Stimulated activated CD4-positive, alpha-beta T cell treated with anti-CD3 and anti-CD28 coated beads, Interleukin-4, amount 100 ng/mL, for 24 hours (primary cell): ENCODE data around the gene PCDHB8.
"Not testable (repeated sequence)": the region's sequence is repeated elsewhere in the genome, so short reads cannot be mapped to it uniquely, and the experiment has no call there.

ENCODE experiments used
- DNase-seq: peaks from one replicate; pipeline ENCODE4 v3.0.0-alpha.2; 2020

Gene PCDHB8

DNA sequence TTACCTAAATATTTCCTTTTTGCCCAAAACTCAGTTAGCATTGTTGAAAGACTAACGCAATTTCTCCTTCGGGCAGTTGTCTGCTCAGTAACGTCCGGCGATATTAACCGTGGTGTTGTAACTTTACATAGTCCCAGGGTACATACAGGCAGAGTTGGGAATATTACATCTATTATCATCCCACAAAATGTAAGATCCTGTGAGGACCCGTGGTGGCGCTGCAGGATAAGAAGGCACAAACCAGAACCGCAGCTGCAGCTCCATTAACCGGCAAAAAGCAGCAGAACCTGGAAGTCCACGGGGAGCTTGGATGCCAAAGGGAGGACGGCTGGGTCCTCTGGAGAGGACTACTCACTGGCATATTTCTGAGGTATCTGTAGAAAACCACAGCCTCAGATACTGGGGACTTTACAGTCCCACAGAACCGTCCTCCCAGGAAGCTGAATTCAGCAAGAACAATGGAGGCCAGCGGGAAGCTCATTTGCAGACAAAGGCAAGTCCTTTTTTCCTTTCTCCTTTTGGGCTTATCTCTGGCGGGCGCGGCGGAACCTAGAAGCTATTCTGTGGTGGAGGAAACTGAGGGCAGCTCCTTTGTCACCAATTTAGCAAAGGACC lies at the start of gene PCDHB8:
Gene PCDHB8 (plus strand): TSS at position 214 of the 615 bp plus-strand sequence. CDS start 245 bp downstream, at position 459.
- DNase-seq = not testable (repeated sequence)

DNA sequence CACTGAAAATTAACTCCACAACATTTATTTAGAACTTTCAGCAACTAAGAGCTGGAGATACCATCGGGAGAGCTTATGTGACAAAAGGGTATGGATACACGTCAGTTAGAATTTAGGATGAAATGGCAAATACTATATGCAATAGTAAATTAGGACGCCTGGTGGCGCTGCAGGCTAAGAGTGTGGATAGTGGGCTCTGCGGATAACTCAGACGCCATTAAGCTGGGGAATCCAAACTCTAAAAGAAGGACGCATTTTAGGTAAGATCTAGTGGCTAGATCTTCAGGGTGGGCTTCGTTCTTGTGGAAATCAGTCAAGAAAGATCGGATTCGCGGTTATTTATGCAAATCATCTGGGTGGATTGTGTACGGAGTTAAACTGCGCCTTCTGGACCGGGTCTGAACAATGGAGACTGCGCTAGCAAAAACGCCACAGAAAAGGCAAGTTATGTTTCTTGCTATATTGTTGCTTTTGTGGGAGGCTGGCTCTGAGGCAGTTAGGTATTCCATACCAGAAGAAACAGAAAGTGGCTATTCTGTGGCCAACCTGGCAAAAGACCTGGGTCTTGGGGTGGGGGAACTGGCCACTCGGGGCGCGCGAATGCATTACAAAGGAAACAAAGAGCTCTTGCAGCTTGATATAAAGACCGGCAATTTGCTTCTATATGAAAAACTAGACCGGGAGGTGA lies 42.4 kb upstream of the PCDHB8 start, which contains the start of gene PCDHB5:
Gene PCDHB5 (plus strand): TSS at position 177 of the 688 bp plus-strand sequence. CDS start 229 bp downstream, at position 406.
- DNase-seq = no peak

GRCh38 chr5:141135718-141136266 lies 41.8 kb upstream of the PCDHB8 start:
- no peak for DNase-seq

DNA sequence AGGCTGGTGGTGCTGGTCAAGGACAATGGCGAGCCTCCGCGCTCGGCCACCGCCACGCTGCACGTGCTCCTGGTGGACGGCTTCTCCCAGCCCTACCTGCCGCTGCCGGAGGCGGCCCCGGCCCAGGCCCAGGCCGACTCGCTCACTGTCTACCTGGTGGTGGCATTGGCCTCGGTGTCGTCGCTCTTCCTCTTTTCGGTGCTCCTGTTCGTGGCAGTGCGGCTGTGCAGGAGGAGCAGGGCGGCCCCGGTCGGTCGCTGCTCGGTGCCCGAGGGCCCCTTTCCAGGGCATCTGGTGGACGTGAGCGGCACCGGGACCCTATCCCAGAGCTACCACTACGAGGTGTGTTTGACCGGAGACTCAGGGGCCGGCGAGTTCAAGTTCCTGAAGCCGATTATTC lies 40.2 kb upstream of the PCDHB8 start:
- not testable (repeated sequence) for DNase-seq

- no peak for DNase-seq
Measured at GRCh38 chr5:141149812-141150211, 27.8 kb upstream of the PCDHB8 start, which contains the start of gene PCDHB6. Gene PCDHB6 (plus strand): TSS chr5:141150057. CDS start chr5:141150258, 201 bp downstream.

- no peak for DNase-seq
Measured at GRCh38 chr5:141150224-141150992, 27.2 kb upstream of the PCDHB8 start.

- no peak for DNase-seq
Measured at GRCh38 chr5:141150993-141151325, 26.6 kb upstream of the PCDHB8 start.

- DNase-seq = not testable (repeated sequence)
Measured at GRCh38 chr5:141151632-141152031, 26.0 kb upstream of the PCDHB8 start.

GRCh38 chr5:141152096-141152495 lies 25.5 kb upstream of the PCDHB8 start:
- DNase-seq = not testable (repeated sequence)

DNA sequence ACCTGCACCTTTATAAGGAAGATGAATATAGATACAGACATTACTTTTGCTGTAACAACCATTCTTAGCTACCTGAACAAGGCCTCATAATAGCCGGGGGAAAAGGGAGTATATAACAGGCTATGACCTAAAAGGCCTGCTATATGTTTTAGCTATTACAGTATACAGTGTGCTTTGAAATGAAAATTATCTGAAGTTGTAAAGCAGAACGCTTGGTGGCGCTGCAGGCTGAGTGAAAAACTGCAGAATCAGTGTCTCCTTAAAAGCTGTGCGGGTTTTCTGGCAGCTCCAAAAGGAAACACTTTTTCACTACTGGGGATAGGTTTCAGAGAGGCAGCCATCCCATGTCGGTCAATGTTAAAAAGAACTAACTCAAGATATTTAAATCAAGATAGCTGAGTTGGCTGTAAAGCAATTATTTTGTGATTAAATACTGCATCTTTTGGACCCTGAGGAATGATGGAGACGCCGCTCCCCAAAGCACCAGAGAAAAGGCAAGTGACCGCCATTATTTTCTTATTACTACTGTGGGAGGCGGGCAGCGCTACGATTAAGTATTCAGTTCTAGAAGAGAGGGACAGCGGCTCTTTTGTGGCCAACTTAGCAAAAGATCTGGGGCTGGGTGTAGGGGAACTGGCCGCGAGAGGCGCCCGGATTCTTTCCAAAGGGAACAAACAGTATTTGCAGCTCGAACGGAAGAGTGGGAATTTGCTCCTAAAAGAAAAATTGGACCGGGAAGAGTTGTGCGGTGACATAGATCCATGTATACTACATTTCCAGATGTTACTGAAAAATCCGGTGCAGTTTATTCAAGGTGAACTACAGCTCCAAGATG lies 21.8 kb upstream of the PCDHB8 start:
- DNase-seq = no peak

- not testable (repeated sequence) for DNase-seq
Measured at GRCh38 chr5:141157356-141157755, 20.2 kb upstream of the PCDHB8 start.

- DNase-seq = not testable (repeated sequence)
Measured at GRCh38 chr5:141157901-141158300, 19.7 kb upstream of the PCDHB8 start.

- DNase-seq = peak; percentile 17
Measured at GRCh38 chr5:141172381-141173204, 5.0 kb upstream of the PCDHB8 start, which contains the start of gene PCDHB7. Gene PCDHB7 (plus strand): TSS chr5:141172644. CDS start chr5:141172836, 192 bp downstream.

DNA sequence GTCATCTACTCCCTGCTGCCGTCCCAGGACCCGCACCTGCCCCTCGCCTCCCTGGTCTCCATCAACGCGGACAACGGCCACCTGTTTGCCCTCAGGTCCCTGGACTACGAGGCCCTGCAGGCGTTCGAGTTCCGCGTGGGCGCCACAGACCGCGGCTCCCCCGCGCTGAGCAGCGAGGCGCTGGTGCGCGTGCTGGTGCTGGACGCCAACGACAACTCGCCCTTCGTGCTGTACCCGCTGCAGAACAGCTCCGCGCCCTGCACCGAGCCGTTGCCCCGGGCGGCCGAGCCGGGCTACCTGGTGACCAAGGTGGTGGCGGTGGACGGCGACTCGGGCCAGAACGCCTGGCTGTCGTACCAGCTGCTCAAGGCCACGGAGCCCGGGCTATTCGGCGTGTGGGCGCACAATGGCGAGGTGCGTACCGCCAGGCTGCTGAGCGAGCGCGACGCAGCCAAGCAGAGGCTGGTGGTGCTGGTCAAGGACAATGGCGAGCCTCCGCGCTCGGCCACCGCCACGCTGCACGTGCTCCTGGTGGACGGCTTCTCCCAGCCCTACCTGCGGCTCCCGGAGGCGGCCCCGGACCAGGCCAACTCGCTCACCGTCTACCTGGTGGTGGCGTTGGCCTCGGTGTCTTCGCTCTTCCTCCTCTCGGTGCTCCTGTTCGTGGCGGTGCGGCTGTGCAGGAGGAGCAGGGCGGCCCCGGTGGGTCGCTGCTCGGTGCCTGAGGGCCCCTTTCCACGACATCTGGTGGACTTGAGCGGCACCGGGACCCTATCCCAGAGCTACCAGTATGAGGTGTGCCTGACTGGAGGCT lies 3.1 kb upstream of the PCDHB8 start:
- not testable (repeated sequence) for DNase-seq

GRCh38 chr5:141175933-141176332 lies 1.7 kb upstream of the PCDHB8 start:
- no peak for DNase-seq

- not testable (repeated sequence) for DNase-seq
Measured at GRCh38 chr5:141179371-141179770, 1.8 kb downstream of the PCDHB8 start.

DNA sequence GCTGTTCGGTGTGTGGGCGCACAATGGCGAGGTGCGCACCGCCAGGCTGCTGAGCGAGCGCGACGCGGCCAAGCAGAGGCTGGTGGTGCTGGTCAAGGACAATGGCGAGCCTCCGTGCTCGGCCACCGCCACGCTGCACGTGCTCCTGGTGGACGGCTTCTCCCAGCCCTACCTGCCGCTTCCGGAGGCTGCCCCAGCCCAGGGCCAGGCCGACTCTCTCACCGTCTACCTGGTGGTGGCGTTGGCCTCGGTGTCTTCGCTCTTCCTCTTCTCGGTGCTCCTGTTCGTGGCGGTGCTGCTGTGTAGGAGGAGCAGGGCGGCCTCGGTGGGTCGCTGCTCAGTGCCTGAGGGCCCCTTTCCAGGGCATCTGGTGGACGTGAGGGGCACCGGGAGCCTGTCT lies 2.3 kb downstream of the PCDHB8 start:
- DNase-seq = not testable (repeated sequence)

DNA sequence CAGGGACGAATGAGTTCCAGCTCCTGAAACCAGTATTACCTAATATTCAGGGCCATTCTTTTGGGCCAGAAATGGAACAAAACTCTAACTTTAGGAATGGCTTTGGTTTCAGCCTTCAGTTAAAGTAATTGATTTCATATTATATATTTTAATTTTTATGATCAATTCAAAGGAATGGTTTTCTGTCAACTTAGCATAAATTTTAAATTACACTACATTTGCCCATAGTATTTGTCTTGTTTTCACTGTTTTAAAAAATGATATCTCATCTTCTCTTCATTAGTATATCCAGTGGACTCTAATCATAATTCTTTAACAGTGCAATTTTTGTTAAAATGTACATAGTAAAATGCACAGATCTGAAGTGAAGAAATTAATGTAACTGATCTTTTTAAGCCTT lies 2.7 kb downstream of the PCDHB8 start:
- no peak for DNase-seq

DNA sequence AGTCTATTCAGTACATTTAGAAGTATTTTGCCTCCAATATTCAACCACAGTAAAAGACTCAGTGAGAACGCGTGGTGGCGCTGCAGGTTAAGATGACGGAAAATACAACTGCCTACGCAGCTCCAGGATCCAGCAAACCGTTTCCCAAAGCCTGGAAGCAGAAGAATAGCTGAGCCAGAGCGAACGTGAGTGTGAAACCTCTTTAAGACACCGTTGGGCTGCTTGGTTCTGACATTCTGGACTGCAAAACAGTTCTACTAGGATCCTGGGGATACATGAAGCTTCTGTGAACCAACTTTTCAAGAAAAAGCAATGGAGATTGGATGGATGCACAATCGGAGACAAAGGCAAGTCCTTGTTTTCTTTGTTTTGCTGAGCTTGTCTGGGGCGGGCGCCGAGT lies 4.7 kb downstream of the PCDHB8 start, which contains the start of gene PCDHB16:
Gene PCDHB16 (plus strand): TSS at position 140 of the 400 bp plus-strand sequence. CDS start 173 bp downstream, at position 313.
- DNase-seq = no peak
